ENCODE data around the gene BCL11A. TPM values are rescaled to one million over a fixed set of nuclear protein-coding genes. Genes with fewer than 3 reads are reported as not detected.

Gene BCL11A
- total RNA-seq, 1 experiment from 2014 or later, result 0.29 TPM

GRCh38 chr2:60485550-60485949 is 67.9 kb downstream of the BCL11A start:
- CTCF ChIA-PET, result no interaction called here
- no peaks in the 10 kb centered on the region for H3K36me3 Mint-ChIP-seq (ENCODE audit: insufficient read depth, unreplicated experiment)

DNA sequence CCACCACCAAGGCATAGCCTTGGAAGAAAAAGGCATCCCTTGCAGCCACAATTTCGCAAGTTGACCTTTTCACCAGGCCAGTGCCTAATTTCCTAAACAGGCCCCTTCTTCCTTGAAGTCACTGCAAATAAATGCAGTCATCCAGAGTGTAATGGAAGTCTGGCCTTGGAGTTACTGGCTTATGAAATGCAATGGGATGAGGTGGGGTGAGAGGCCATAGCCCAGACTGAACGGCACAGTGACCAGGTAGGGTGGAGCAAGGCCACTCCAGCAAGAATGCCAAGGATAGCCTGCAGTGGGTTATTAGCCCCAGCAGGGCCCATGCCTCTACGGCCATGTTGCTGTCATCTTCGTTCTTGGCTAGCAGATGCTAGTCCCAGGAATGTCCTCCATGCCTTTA is 68.4 kb downstream of the BCL11A start:
- H3K9me3 Mint-ChIP-seq (ENCODE audit: unreplicated experiment), result no peaks in the 10 kb centered on the region
- no peak for DNase-seq
- POLR2A ChIA-PET, result no interaction called here
- no peak overlapping the region for H3K4me3 Mint-ChIP-seq (ENCODE audit: unreplicated experiment)
- no peaks in the 10 kb centered on the region for H3K27me3 Mint-ChIP-seq (ENCODE audit: insufficient read depth, unreplicated experiment)
- no peak for TF ChIP-seq CTCF (IDR thresholded peaks at IDR 0.05; ENCODE audit: insufficient read depth in 1 of 2, low read depth in 1 of 2, low read length in 1 of 2, severe bottlenecking in 1 of 2, unreplicated experiment in 1 of 2)
- H3K27me3 ChIP-seq (replicated peaks; ENCODE audit: control insufficient read depth, insufficient read depth, low read length), result no peaks in the 10 kb centered on the region
- H3K36me3 ChIP-seq (ENCODE audit: control insufficient read depth, insufficient read depth, low read length), result no peaks in the 10 kb centered on the region
- no peaks in the 10 kb centered on the region for H3K36me3 Mint-ChIP-seq (ENCODE audit: insufficient read depth, unreplicated experiment)
- no peak overlapping the region for H3K4me3 ChIP-seq (ENCODE audit: low read depth, low read length)
- intact Hi-C loops (cut with micrococcal nuclease; ENCODE audit: unreplicated experiment), result no loop called here
- no peaks in the 10 kb centered on the region for H3K9me3 ChIP-seq
- H3K4me1 ChIP-seq, result peaks cover 10% of the 10 kb centered on the region
- BruUV-seq (replicated peaks), result no TSS peak
- peak overlapping the region; percentile 37 for H3K27ac Mint-ChIP-seq (ENCODE audit: unreplicated experiment)
- H3K4me1 Mint-ChIP-seq (ENCODE audit: low read depth, unreplicated experiment), result peaks cover 16% of the 10 kb centered on the region
- CTCF ChIA-PET, result no interaction called here

More at GRCh38 chr2:60485550-60485949, 67.9 kb downstream of the BCL11A start:
- Histone ChIP-seq H3K4me1 (peaks cover 5% of the 10 kb centered on the region), H3K36me3 (ENCODE audit: control insufficient read depth, insufficient read depth, low read length) (no peaks in the 10 kb centered on the region), H3K4me3 (ENCODE audit: low read depth, low read length) (no peak overlapping the region), H3K27me3 (replicated peaks; ENCODE audit: control insufficient read depth, insufficient read depth, low read length) (no peaks in the 10 kb centered on the region), H3K9me3 (no peaks in the 10 kb centered on the region)
- intact Hi-C loops (cut with micrococcal nuclease; ENCODE audit: unreplicated experiment), result no loop called here
- no peak for TF ChIP-seq CTCF (IDR thresholded peaks at IDR 0.05; ENCODE audit: insufficient read depth in 1 of 2, low read depth in 1 of 2, low read length in 1 of 2, severe bottlenecking in 1 of 2, unreplicated experiment in 1 of 2)
- Mint-ChIP-seq H3K27me3 (ENCODE audit: insufficient read depth, unreplicated experiment) (no peaks in the 10 kb centered on the region), H3K4me1 (ENCODE audit: low read depth, unreplicated experiment) (peaks cover 14% of the 10 kb centered on the region), H3K27ac (ENCODE audit: unreplicated experiment) (no peak overlapping the region), H3K9me3 (ENCODE audit: unreplicated experiment) (no peaks in the 10 kb centered on the region), H3K4me3 (ENCODE audit: unreplicated experiment) (no peak overlapping the region)
- no peak for DNase-seq
- BruUV-seq (replicated peaks), result no TSS peak
- POLR2A ChIA-PET, result interaction anchor here (0.5 kb wide), 1 partner anchor 44 kb away, joined by 5 read pairs; no protein-coding TSS in a partner anchor

DNA sequence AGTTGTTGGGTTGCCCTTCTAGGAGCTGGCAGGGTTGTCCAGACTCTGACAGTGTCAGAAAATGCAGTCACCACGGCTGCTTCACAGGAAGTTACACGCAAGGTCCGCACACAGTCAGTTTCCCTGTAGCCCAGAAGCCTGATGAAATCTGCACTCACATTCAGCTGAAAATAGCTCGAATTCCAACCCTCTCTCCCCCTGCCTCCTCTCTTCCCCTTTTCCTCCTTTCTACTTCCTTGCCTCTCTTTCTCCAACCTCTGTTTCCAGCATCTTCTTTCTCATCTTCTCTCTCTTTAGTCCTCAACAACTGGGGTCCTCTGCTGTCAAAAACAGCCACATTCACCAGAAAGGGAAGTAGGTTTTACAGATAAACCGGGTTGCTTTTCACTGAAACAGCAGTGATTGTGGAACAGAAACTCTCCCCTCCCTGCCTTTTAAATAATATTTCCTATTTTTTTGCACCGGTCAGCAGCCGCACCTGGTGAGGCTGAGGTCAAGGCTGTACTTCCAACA is 69.3 kb downstream of the BCL11A start:
- DNase-seq, result no peak
- Histone ChIP-seq H3K4me1 (peaks cover 15% of the 10 kb centered on the region), H3K36me3 (ENCODE audit: control insufficient read depth, insufficient read depth, low read length) (no peaks in the 10 kb centered on the region), H3K4me3 (ENCODE audit: low read depth, low read length) (no peak overlapping the region), H3K9me3 (no peaks in the 10 kb centered on the region), H3K27me3 (replicated peaks; ENCODE audit: control insufficient read depth, insufficient read depth, low read length) (no peaks in the 10 kb centered on the region)
- Mint-ChIP-seq H3K27me3 (ENCODE audit: insufficient read depth, unreplicated experiment) (no peaks in the 10 kb centered on the region), H3K4me1 (ENCODE audit: low read depth, unreplicated experiment) (peaks cover 18% of the 10 kb centered on the region), H3K9me3 (ENCODE audit: unreplicated experiment) (no peaks in the 10 kb centered on the region), H3K27ac (ENCODE audit: unreplicated experiment) (peak overlapping the region; percentile 37), H3K4me3 (ENCODE audit: unreplicated experiment) (peak overlapping the region; percentile 21), H3K36me3 (ENCODE audit: insufficient read depth, unreplicated experiment) (no peaks in the 10 kb centered on the region)
- no TSS peak for BruUV-seq (replicated peaks)
- POLR2A ChIA-PET, result no interaction called here
- TF ChIP-seq CTCF (IDR thresholded peaks at IDR 0.05; ENCODE audit: insufficient read depth in 1 of 2, low read depth in 1 of 2, low read length in 1 of 2, severe bottlenecking in 1 of 2, unreplicated experiment in 1 of 2), result no peak
- CTCF ChIA-PET, result interaction anchor here (0.6 kb wide), 1 partner anchor 113 kb away, joined by 3 read pairs; no protein-coding TSS in a partner anchor
- intact Hi-C loops (cut with micrococcal nuclease; ENCODE audit: unreplicated experiment), result no loop called here

Measured in Caco-2 (cell line).